ENCODE measurements around the gene GABARAPL2.
"Not testable (repeated sequence)": the region's sequence is repeated elsewhere in the genome, so short reads cannot be mapped to it uniquely, and the experiment has no call there.

Gene GABARAPL2

GRCh38 chr16:75532791-75533190 lies 33.4 kb upstream of the GABARAPL2 start:
- H3K4me3 ChIP-seq = no peak overlapping the region
- no peak overlapping the region for H3K27ac ChIP-seq
- no peak for DNase-seq (ENCODE audit: low read depth, low spot score)
- TF ChIP-seq POLR2AphosphoS5 (IDR thresholded peaks at IDR 0.05; ENCODE audit: borderline replicate concordance, low read depth, low read length) = no peak
- TF ChIP-seq EZH2 (IDR thresholded peaks at IDR 0.05) = no peak
- TF ChIP-seq FOXP2 (optimal IDR thresholded peaks at IDR 0.05; ENCODE audit: control extremely low read depth, extremely low read length, insufficient read depth) = no peak
- no peaks in the 10 kb centered on the region for H3K9me3 ChIP-seq (ENCODE audit: low read depth, low read length)
- H3K9ac ChIP-seq (ENCODE audit: insufficient read length) = no peak overlapping the region
- no peaks in the 10 kb centered on the region for H3K36me3 ChIP-seq (ENCODE audit: insufficient read depth, low read length)

DNA sequence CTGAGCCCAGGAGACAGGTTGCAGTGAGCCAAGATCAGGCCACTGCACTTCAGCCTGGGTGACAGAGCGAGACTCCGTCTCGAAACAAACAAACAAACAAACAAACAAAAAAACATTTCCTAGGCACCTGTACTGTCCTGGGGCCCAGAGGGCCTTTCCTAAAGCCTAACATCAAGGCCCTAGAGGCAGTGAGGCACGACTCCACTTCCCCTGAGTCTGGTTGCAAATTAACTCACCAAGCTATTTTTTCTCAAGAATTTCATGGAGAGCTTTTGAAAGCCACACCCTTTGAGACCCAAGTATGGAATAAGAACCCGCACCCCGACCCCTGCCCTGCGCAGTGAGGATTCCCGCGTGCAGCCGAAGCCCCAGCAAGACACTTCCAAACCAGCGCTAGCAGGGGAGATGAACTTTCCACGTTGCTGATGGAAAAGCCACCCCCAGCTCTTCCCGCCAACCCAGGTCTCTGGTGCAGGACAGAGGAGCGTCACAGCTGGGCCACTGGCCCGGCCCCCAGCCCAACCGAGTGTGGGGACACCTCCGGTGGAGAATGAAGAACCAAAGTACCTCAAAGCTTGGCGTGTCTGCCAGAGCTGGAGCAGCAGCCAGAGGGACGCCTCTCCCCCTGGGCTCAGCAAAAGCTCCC lies 31.5 kb upstream of the GABARAPL2 start:
- Histone ChIP-seq H3K27ac (no peak overlapping the region), H3K9ac (ENCODE audit: insufficient read length) (no peak overlapping the region), H3K9me3 (ENCODE audit: low read depth, low read length) (no peaks in the 10 kb centered on the region), H3K36me3 (ENCODE audit: insufficient read depth, low read length) (no peaks in the 10 kb centered on the region), H3K4me3 (no peak overlapping the region)
- no peak for TF ChIP-seq EZH2 (IDR thresholded peaks at IDR 0.05)
- TF ChIP-seq POLR2AphosphoS5 (IDR thresholded peaks at IDR 0.05; ENCODE audit: borderline replicate concordance, low read depth, low read length) = no peak
- no peak for DNase-seq (ENCODE audit: low read depth, low spot score)

GRCh38 chr16:75535211-75535843 lies 30.9 kb upstream of the GABARAPL2 start:
- no peak for DNase-seq (ENCODE audit: low read depth, low spot score)
- TF ChIP-seq FOXP2 (optimal IDR thresholded peaks at IDR 0.05; ENCODE audit: control extremely low read depth, extremely low read length, insufficient read depth) (no peak), POLR2AphosphoS5 (IDR thresholded peaks at IDR 0.05; ENCODE audit: borderline replicate concordance, low read depth, low read length) (no peak), EZH2 (IDR thresholded peaks at IDR 0.05) (no peak)
- H3K9ac ChIP-seq (ENCODE audit: insufficient read length) = no peak overlapping the region
- no peak overlapping the region for H3K27ac ChIP-seq
- no peak overlapping the region for H3K4me3 ChIP-seq
- no peaks in the 10 kb centered on the region for H3K36me3 ChIP-seq (ENCODE audit: insufficient read depth, low read length)
- no peaks in the 10 kb centered on the region for H3K9me3 ChIP-seq (ENCODE audit: low read depth, low read length)

GRCh38 chr16:75535901-75536300 lies 30.3 kb upstream of the GABARAPL2 start, which contains the start of gene CHST5:
Gene CHST5, minus strand, starts transcription at chr16:75536108. Its CDS starts 5,724 bp downstream, at chr16:75530384.
- no peak within 1 kb of the TSS for H3K4me3 ChIP-seq
- no peak within 1 kb of the TSS for H3K9ac ChIP-seq (ENCODE audit: insufficient read length)
- H3K9me3 ChIP-seq (ENCODE audit: low read depth, low read length) = no peaks in the 10 kb centered on the region
- DNase-seq (ENCODE audit: low read depth, low spot score) = no peak
- TF ChIP-seq POLR2AphosphoS5 (IDR thresholded peaks at IDR 0.05; ENCODE audit: borderline replicate concordance, low read depth, low read length) (no peak), EZH2 (IDR thresholded peaks at IDR 0.05) (no peak), FOXP2 (optimal IDR thresholded peaks at IDR 0.05; ENCODE audit: control extremely low read depth, extremely low read length, insufficient read depth) (no peak)
- H3K36me3 ChIP-seq (ENCODE audit: insufficient read depth, low read length) = no peaks in the 10 kb centered on the region
- H3K27ac ChIP-seq = no peak within 1 kb of the TSS

GRCh38 chr16:75537776-75538175 lies 28.4 kb upstream of the GABARAPL2 start:
- TF ChIP-seq EZH2 (IDR thresholded peaks at IDR 0.05) (no peak), FOXP2 (optimal IDR thresholded peaks at IDR 0.05; ENCODE audit: control extremely low read depth, extremely low read length, insufficient read depth) (no peak), POLR2AphosphoS5 (IDR thresholded peaks at IDR 0.05; ENCODE audit: borderline replicate concordance, low read depth, low read length) (no peak)
- H3K9me3 ChIP-seq (ENCODE audit: low read depth, low read length) = no peaks in the 10 kb centered on the region
- no peaks in the 10 kb centered on the region for H3K36me3 ChIP-seq (ENCODE audit: insufficient read depth, low read length)
- no peak overlapping the region for H3K9ac ChIP-seq (ENCODE audit: insufficient read length)
- no peak for DNase-seq (ENCODE audit: low read depth, low spot score)
- no peak overlapping the region for H3K27ac ChIP-seq
- H3K4me3 ChIP-seq = no peak overlapping the region

DNA sequence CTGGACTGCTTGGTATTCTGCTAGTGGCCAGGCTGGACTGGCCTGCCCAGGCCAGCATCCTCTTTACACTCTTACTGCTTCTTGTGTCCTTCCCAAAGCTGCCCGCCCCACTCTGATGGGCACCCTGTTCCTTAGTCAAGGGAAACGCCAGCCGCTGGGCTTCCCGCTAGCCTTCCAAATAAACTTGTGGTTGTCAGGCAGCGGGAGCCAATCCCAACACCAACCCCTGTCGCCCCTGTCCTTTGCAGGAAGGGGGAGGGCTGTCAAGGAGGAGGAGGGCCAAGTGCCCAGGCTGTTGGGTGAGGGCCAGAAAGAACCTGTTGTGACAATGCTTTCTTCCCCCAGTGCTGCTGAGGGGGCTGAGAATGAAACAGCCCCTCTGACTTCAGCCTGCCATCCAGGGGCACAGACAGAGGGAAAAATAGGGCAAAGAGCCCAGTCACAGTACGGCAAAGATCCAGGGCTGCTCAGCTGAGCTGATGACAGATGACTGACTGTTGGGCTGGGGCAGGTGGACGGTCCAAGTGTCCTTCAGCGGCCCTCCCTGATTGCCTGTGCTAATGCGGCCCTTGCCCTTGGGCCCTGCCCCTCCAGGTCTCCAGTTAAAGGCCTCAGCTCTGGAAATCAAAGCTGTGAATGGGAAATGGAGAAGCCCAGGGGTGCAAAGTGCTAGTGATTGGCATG lies 27.2 kb upstream of the GABARAPL2 start:
- not testable (repeated sequence) for H3K9ac ChIP-seq (ENCODE audit: insufficient read length); H3K9me3 ChIP-seq (ENCODE audit: low read depth, low read length); H3K36me3 ChIP-seq (ENCODE audit: insufficient read depth, low read length); H3K27ac ChIP-seq; DNase-seq (ENCODE audit: low read depth, low spot score); H3K4me3 ChIP-seq

DNA sequence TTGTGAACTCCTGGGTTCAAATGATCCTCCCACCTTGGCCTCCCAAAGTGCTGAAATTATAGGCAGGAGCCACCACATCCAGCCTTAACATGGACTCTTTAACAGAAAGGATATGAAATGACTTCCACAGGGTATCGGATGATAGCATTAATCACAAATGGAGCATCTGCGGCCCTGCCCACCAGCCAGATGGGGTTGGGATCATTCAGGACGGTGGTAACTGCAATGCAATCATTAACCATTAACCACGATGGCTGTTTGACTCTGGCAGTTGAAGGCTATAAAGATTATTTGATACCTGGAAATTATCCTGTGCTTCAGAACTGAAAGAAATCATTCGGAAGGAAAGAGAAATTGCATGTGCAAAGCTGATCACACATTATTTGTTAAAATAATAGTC lies 24.9 kb upstream of the GABARAPL2 start:
- Histone ChIP-seq H3K9ac (ENCODE audit: insufficient read length) (no peak overlapping the region), H3K9me3 (ENCODE audit: low read depth, low read length) (no peaks in the 10 kb centered on the region), H3K36me3 (ENCODE audit: insufficient read depth, low read length) (no peaks in the 10 kb centered on the region), H3K4me3 (no peak overlapping the region), H3K27ac (no peak overlapping the region)
- TF ChIP-seq FOXP2 (optimal IDR thresholded peaks at IDR 0.05; ENCODE audit: control extremely low read depth, extremely low read length, insufficient read depth) (no peak), EZH2 (IDR thresholded peaks at IDR 0.05) (no peak), POLR2AphosphoS5 (IDR thresholded peaks at IDR 0.05; ENCODE audit: borderline replicate concordance, low read depth, low read length) (no peak)
- no peak for DNase-seq (ENCODE audit: low read depth, low spot score)

- DNase-seq (ENCODE audit: low read depth, low spot score); H3K9me3 ChIP-seq (ENCODE audit: low read depth, low read length); H3K27ac ChIP-seq; H3K9ac ChIP-seq (ENCODE audit: insufficient read length); H3K4me3 ChIP-seq; H3K36me3 ChIP-seq (ENCODE audit: insufficient read depth, low read length): not testable (repeated sequence)
These were observed 23.7 kb upstream of the GABARAPL2 start for GRCh38 chr16:75542462-75542861.

- H3K36me3 ChIP-seq (ENCODE audit: insufficient read depth, low read length); DNase-seq (ENCODE audit: low read depth, low spot score); H3K4me3 ChIP-seq; H3K9ac ChIP-seq (ENCODE audit: insufficient read length); H3K9me3 ChIP-seq (ENCODE audit: low read depth, low read length); H3K27ac ChIP-seq: not testable (repeated sequence)
These were observed 20.3 kb upstream of the GABARAPL2 start for GRCh38 chr16:75545879-75546278.

Data from SK-N-MC (cell line).